Thoracic aorta (tissue), 2 donors: Measurements from ENCODE around the gene EGFL7. TPM values are rescaled to one million over a fixed set of nuclear protein-coding genes. Genes with fewer than 3 reads are reported as not detected.

Experiments used
- ATAC-seq: fragments of 150-250 bp; one replicate; pipeline ENCODE4 v1.8.0; 2017; ENCODE audit warnings: low read depth; ENCODE audit not compliant: insufficient number of reproducible peaks, low FRiP score
- DNase-seq: peaks from one replicate; pipeline ENCODE4 v3.0.0-alpha.2; 2020; ENCODE audit warnings: low spot score
- H3K27ac ChIP-seq, 2 donors: fragments of 200-600 bp; sonication (generic); 1 replicate in 1 of 2; 2 replicates in 1 of 2; pipeline ENCODE4 v1.5.1; 2016; ENCODE audit warnings: mild to moderate bottlenecking in 2 of 2, moderate library complexity in 2 of 2
- H3K27me3 ChIP-seq: fragments of 200-600 bp; sonication (generic); replicated peaks from 2 replicates; pipeline ENCODE4 v1.6.0; 2016; ENCODE audit warnings: mild to moderate bottlenecking; ENCODE audit not compliant: insufficient read depth
- H3K36me3 ChIP-seq: fragments of 200-600 bp; sonication (generic); one replicate; pipeline ENCODE4 v1.5.1; 2016
- H3K4me1 ChIP-seq, 2 donors: fragments of 200-600 bp; sonication (generic); 1 replicate in 1 of 2; 2 replicates in 1 of 2; pipeline versions ENCODE4 v1.5.1 to v1.6.0; 2016; ENCODE audit warnings: low read depth in 2 of 2, mild to moderate bottlenecking in 1 of 2; ENCODE audit not compliant: control insufficient read depth in 1 of 2
- H3K4me3 ChIP-seq: fragments of 200-600 bp; sonication (generic); 2 replicates; pipeline ENCODE4 v1.5.1; 2016; ENCODE audit warnings: mild to moderate bottlenecking
- H3K9me3 ChIP-seq: fragments of 200-600 bp; sonication (generic); 2 replicates; pipeline ENCODE4 v1.5.1; 2016
- total RNA-seq, 2 donors: library from RNA; depleted of rRNA; stranded (reverse); fragments of >200 nt; gene quantifications; one replicate each; pipeline versions ENCODE4 v1.1.0 to v1.2.3, GENCODE V29; 2016
- TF ChIP-seq, protein P1 (sequence below): fragments of 200-600 bp; sonication (generic); IDR thresholded peaks from one replicate; pipeline ENCODE4 v1.5.1; 2019; ENCODE audit warnings: antibody characterized with exemption

EGFL7 gene
- total RNA-seq, 2 donors from 2014 or later: 42.0 to 56.5 TPM

DNA sequence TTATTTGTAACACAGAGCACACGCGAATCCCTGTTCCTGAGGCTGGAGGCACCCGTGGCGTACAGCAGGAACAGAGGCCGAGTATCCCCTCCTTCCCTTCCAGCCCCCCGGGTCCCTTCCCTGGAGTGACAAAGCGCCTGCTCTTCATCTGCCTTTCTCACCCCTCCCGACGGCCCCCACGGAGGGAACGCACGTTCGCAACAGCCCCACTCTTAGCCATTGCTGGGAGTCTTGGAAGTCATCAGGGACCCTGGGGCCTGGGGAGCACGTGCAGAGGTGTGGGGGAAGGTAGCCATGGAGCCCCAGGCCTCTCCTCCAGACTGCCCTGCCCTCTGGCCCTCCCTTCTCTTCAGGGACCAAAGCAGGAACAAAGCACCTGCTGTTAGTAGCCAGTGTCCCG, 22.1 kb downstream of the EGFL7 start:
- no peaks in the 10 kb centered on the region for H3K9me3 ChIP-seq
- H3K4me1 ChIP-seq: peaks cover 15 to 18% of the 10 kb centered on the region in 2 donors
- TF ChIP-seq, protein P1, sequence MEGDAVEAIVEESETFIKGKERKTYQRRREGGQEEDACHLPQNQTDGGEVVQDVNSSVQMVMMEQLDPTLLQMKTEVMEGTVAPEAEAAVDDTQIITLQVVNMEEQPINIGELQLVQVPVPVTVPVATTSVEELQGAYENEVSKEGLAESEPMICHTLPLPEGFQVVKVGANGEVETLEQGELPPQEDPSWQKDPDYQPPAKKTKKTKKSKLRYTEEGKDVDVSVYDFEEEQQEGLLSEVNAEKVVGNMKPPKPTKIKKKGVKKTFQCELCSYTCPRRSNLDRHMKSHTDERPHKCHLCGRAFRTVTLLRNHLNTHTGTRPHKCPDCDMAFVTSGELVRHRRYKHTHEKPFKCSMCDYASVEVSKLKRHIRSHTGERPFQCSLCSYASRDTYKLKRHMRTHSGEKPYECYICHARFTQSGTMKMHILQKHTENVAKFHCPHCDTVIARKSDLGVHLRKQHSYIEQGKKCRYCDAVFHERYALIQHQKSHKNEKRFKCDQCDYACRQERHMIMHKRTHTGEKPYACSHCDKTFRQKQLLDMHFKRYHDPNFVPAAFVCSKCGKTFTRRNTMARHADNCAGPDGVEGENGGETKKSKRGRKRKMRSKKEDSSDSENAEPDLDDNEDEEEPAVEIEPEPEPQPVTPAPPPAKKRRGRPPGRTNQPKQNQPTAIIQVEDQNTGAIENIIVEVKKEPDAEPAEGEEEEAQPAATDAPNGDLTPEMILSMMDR: no peak
- no peaks in the 10 kb centered on the region for H3K36me3 ChIP-seq
- DNase-seq: no peak
- H3K4me3 ChIP-seq: no peak overlapping the region
- H3K27ac ChIP-seq: no peak overlapping the region
- no peaks in the 10 kb centered on the region for H3K27me3 ChIP-seq
- ATAC-seq: no peak

DNA sequence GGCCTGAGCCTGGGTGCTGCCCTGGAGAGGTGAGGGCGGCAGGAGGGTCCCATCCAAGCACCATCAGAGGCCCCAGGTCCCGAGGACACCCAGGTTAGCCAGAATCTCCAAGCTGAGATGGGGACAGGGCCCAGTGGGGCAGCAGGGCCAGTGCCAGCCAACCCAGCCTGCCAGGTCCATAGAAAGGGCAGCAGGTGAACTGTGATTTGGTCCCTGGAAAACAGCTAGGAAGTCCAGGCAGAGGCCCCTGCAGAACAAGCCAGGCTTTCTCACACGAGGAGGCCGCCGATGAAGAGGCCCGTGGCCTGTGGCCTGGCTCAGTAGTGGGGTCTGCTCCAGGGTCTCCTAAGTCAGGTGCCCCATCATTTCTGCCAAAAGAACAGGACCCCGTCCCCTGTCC, 22.5 kb downstream of the EGFL7 start:
- TF ChIP-seq, protein P1: no peak
- H3K36me3 ChIP-seq: no peaks in the 10 kb centered on the region
- no peak overlapping the region for H3K4me3 ChIP-seq
- no peak overlapping the region for H3K27ac ChIP-seq
- DNase-seq: no peak
- no peak for ATAC-seq
- no peaks in the 10 kb centered on the region for H3K9me3 ChIP-seq
- no peaks in the 10 kb centered on the region for H3K27me3 ChIP-seq
- peaks cover 15 to 20% of the 10 kb centered on the region in 2 donors for H3K4me1 ChIP-seq

DNA sequence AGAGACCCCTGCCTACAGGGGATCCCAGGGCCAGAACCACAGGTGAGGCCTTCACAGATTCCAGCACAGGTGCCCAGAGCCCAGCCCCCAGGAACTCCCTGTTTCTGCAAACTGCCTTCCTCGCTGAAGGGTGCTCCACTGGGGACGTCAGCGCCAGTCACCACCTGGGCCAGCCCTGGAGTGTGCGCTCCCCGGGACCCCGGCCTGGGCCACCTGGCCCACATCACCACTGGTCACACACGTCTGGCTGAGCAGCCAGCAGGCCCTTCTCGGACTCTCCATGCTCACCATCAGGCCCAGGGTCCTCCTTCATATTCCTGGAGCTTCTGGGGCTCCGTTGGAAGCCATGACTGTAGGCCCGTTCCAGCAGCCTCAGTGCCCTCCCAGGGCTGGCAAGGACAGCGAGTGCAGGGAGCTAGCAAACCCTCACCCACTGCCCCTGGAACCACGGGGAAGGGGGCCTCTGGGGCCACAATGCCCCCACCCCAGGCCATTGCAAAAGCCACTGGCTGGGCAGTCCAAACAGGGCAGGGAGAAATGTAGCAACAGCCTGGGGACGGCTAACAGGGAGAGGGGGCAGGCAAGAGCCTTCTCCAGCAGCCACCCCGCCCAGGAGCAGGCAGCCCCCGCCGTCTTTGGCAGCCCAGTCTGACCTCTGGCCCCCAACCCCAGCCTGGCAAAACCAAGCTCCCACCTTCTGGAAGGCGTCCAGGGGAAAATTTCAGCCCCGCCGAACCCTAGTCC, 23.2 kb downstream of the EGFL7 start:
- Histone ChIP-seq H3K27ac (no peak overlapping the region), H3K36me3 (no peaks in the 10 kb centered on the region), H3K9me3 (no peaks in the 10 kb centered on the region), H3K4me3 (peak overlapping the region; percentile 84), H3K4me1 (peaks cover 15 to 27% of the 10 kb centered on the region in 2 donors), H3K27me3 (no peaks in the 10 kb centered on the region)
- ATAC-seq: no peak
- DNase-seq: no peak
- TF ChIP-seq, protein P1: no peak

DNA sequence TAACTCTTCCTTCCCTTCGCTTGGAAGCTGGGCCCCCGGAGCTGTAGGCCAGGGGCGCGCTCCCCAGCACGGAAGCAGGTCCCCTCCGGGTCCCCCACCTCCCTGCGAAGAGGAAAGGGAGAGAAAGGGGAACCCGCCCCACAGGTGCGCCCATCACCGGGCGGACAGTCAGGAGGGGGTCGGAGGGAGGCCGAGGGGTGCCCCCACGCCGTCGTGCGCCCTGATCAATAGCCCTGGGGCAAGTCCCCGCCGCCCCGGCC, 23.7 kb downstream of the EGFL7 start:
- DNase-seq: no peak
- Histone ChIP-seq H3K36me3 (no peaks in the 10 kb centered on the region), H3K27ac (peak overlapping the region; percentile 38 to 80), H3K9me3 (no peaks in the 10 kb centered on the region), H3K27me3 (no peaks in the 10 kb centered on the region), H3K4me1 (peaks cover 15 to 27% of the 10 kb centered on the region in 2 donors), H3K4me3 (peak overlapping the region; percentile 84)
- no peak for ATAC-seq
- TF ChIP-seq, protein P1: no peak

DNA sequence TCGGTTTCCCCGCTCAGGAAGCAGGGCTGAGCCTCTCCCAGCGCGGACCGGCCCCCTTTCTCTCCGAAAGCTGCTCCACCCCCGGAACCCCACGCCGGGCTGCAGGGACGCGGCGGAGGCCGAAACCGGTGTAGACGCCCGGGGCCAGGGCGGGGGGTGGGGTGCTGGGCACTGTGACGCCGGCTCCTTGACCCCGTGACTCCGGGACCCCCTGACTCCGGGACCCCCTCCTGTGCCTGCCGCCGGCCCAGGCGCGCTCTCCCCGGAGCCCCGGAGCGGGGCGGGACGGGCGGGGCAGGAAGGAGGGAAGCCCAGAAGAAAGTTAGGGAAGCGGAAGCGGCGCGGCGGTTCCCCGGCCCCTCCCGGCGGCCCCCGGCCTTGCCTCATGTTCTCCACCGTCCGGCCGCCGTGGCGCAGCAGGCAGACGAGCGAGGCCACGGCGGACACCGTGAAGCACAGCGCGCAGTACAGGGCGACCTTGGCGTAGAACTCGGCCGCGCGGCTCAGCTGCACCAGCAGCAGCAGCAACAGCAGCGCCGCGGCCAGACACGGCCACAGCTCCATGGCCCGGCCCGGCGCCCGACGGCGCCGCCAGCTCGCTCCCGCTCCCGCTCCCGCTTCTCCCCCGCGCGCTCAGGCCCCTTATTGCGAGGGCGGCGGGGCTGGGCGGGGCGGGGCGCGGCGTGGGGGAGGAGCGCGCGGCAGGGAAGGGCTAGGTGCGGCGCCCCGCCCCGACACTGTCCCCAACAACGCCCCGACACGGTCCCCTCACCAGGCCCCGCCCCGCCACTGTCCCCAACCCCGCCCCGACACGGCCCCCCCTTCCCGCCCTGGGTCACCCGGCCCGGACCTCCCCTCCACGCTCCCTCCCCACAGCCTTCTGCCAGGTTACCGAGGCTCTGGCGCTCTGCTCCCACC, 24.3 kb downstream of the EGFL7 start, which contains the start of gene AGPAT2:
TSS of gene AGPAT2 (minus strand) at position 664 of the 918 bp plus-strand sequence. CDS start at position 564, 100 bp downstream.
- no peaks in the 10 kb centered on the region for H3K36me3 ChIP-seq
- no peak for DNase-seq
- H3K27me3 ChIP-seq: no peaks in the 10 kb centered on the region
- peak within 1 kb of the TSS; percentile 84 for H3K4me3 ChIP-seq
- TF ChIP-seq, protein P1: no peak
- ATAC-seq: peak; percentile 21
- peak within 1 kb of the TSS; percentile 38 to 80 for H3K27ac ChIP-seq
- H3K4me1 ChIP-seq: peaks cover 15 to 27% of the 10 kb centered on the region in 2 donors
- no peaks in the 10 kb centered on the region for H3K9me3 ChIP-seq
